ENCODE measurements around the gene LRRTM1. TPM values are rescaled to one million over a fixed set of nuclear protein-coding genes. Genes with fewer than 3 reads are reported as not detected.

The LRRTM1 gene
- total and polyA plus RNA-seq, 2 of the 8 experiments (the other 6 are each of a cell fraction or from before 2014, with no cell fraction given): 1.4 to 2.3 TPM

- no peak for TF ChIP-seq JUND (IDR thresholded peaks at IDR 0.05; ENCODE audit: low read length)
- no peak for TF ChIP-seq RNF2 (IDR thresholded peaks at IDR 0.05; ENCODE audit: borderline replicate concordance, low read depth, low read length, missing control alignments, poor library complexity, severe bottlenecking)
- no peak for TF ChIP-seq SP2 (IDR thresholded peaks at IDR 0.05; ENCODE audit: low read length)
These were observed 34.2 kb upstream of the LRRTM1 start (continued) for GRCh38 chr2:80338794-80339193.
